ENCODE measurements around the gene PANK1. TPM values are rescaled to one million over a fixed set of nuclear protein-coding genes. Genes with fewer than 3 reads are reported as not detected.

PANK1 gene
- total and polyA plus RNA-seq, 9 of the 15 experiments (the other 6 are each of a cell fraction or from before 2014, with no cell fraction given) = 1.7 to 10.7 (median 6.5) TPM

DNA sequence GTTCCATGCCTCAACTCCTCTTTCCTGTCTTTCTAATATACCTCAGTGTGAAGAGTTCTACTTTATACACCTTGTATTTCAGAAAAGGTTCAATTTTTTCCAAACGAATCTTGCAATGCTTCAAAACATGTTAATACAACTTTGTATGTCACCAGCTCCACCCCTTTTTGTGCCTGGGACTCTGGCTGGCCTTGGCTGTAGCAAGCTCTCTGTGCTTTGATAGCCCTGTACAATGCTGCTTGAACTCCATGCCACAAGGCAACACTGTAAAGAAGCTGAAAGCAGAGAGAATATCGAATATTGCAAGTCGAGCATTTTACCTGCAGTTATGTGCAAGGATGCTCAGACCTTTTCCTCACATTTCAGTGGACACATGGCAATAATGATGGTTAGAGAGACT, 52.5 kb downstream of the PANK1 start (continued):
- TF ChIP-seq, protein P1, sequence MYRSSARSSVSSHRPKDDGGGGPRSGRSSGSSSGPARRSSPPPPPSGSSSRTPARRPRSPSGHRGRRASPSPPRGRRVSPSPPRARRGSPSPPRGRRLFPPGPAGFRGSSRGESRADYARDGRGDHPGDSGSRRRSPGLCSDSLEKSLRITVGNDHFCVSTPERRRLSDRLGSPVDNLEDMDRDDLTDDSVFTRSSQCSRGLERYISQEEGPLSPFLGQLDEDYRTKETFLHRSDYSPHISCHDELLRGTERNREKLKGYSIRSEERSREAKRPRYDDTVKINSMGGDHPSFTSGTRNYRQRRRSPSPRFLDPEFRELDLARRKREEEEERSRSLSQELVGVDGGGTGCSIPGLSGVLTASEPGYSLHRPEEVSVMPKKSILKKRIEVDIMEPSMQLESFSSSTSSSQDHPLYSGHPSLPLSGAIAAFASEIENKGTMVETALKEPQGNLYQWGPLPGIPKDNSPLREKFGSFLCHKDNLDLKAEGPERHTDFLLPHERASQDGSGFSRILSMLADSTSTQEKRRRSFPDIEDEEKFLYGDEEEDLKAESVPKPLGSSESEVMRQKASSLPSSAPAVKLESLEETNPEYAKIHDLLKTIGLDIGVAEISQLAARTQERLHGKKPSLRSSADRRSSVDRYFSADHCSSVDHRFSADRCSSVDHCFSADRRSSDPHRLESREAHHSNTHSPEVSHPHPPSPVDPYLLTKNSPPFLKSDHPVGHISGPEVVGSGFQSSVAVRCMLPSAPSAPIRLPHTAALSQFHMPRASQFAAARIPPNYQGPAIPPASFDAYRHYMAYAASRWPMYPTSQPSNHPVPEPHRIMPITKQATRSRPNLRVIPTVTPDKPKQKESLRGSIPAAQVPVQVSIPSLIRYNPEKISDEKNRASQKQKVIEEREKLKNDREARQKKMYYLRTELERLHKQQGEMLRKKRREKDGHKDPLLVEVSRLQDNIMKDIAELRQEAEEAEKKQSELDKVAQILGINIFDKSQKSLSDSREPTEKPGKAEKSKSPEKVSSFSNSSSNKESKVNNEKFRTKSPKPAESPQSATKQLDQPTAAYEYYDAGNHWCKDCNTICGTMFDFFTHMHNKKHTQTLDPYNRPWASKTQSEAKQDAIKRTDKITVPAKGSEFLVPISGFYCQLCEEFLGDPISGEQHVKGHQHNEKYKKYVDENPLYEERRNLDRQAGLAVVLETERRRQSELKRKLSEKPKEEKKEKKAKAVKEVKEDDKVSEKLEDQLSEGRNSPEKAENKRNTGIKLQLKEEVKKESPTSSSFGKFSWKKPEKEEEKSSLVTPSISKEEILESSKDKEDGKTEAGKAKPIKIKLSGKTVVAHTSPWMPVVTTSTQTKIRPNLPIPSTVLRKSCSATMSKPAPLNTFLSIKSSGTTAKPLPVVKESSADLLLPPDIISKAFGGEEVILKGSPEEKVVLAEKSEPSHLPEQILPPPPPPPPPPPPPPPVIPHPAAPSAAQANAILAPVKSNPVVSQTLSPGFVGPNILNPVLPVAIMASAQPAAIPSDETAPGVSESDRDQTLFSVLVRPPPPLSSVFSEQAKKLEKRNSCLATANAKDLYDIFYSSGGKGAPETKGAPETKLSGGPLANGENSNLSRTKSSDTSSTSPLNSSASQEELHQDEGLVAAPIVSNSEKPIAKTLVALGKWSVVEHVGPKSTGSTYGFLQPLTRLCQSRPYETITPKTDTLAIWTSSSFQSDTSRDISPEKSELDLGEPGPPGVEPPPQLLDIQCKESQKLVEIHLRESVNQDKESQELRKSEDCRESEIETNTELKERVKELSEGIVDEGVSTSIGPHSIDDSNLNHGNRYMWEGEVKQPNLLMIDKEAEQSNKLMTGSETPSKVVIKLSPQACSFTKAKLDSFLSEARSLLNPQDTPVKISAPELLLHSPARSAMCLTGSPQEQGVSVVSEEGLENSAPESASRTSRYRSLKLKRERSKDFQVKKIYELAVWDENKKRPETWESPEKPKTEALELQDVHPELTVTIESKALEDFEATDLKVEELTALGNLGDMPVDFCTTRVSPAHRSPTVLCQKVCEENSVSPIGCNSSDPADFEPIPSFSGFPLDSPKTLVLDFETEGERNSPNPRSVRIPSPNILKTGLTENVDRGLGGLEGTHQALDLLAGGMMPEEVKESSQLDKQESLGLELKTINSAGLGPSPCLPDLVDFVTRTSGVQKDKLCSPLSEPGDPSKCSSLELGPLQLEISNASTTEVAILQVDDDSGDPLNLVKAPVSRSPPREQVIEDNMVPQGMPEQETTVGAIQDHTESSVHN (IDR thresholded peaks at IDR 0.05; ENCODE audit: borderline replicate concordance in 1 of 2, low read depth in 1 of 2) = no peak
- TF ChIP-seq ZNF696 (CRISPR knock-in tag; conservative IDR thresholded peaks at IDR 0.05) (no peak), BRD9 (IDR thresholded peaks at IDR 0.05; ENCODE audit: low read depth, partially characterized antibody) (no peak)
